H1 (cell line): ENCODE data around the gene RILPL1. TPM values are rescaled to one million over a fixed set of nuclear protein-coding genes. Genes with fewer than 3 reads are reported as not detected.

ENCODE experiments used
- microRNA-seq, 2 experiments: library from miRNA; unstranded; fragments of <30 nt; microRNA quantifications; one replicate each; pipeline versions ENCODE4 to v1.2.0, GENCODE V29; 2016 to 2020; ENCODE audit warnings: borderline microRNAs expressed in 2 of 2, borderline number of aligned reads in 2 of 2, borderline replicate concordance in 1 of 2
- polyA plus RNA-seq, 7 experiments: library from polyadenylated mRNA; depleted of rRNA in 3 of 7; stranded (reverse) in 5 of 7; unstranded in 2 of 7; fragments of >200 nt in 5 of 7; fragments of 200-250 nt in 2 of 7; gene quantifications; 1 replicate in 5 of 7; 2 replicates in 1 of 7; 4 replicates in 1 of 7; pipeline versions ENCODE4 v1.2.1 to v1.2.3, GENCODE V29; 2011 to 2013; ENCODE audit warnings: missing spikeins in 2 of 7, mixed read lengths in 2 of 7
- small RNA-seq: library from polyadenylated mRNA; stranded (forward); fragments of <200 nt; extraction: miRNeasy Mini kit (QIAGEN cat#:217004); gene quantifications from one replicate; pipeline ENCODE3, GENCODE V24; 2013; ENCODE audit not compliant: insufficient read depth
- total RNA-seq: library from RNA; stranded (reverse); fragmentation: NEBNext Ultra II Directional; extraction: Animal tissue kit (Norgen Biotek cat#: 25700); gene quantifications from 2 replicates; pipeline ENCODE4 v1.2.1, GENCODE V29; 2021

RILPL1 gene
- total and polyA plus RNA-seq, 2 of the 8 experiments (the other 6 are each of a cell fraction or from before 2014, with no cell fraction given) = 6.7 to 9.4 TPM

Small RNAs within 50 kb of the gene (microRNA-seq; reads per million reads assigned to microRNA genes)
- gene MIR3908 = 0 reads per million in 2 experiments

Small RNAs within 50 kb of the gene (small RNA-seq; reads per million reads assigned to genes)
- not detected for gene AC145423.2
- gene MIR3908 = 0.69 reads per million

Other genes starting within 250 kb of the RILPL1 start
- gene SBNO1, start 168.9 kb downstream of the RILPL1 start, total RNA-seq = 53.6 and 57.7 TPM in 2 replicates
- gene SBNO1, start 168.9 kb downstream of the RILPL1 start, polyA plus RNA-seq (2011; rRNA removed) = 4.3 and 6.7 TPM in 2 replicates
- gene KMT5A, start 149.6 kb downstream of the RILPL1 start, total RNA-seq = 14.7 and 17.2 TPM in 2 replicates
- gene KMT5A, start 149.6 kb downstream of the RILPL1 start, polyA plus RNA-seq (2011; rRNA removed) = 7.0 and 8.1 TPM in 2 replicates
- 1.1 and 1.4 TPM in 2 replicates for gene RILPL2, start 97.0 kb downstream of the RILPL1 start, total RNA-seq
- 0.77 and 0.91 TPM in 2 replicates for gene RILPL2, start 97.0 kb downstream of the RILPL1 start, polyA plus RNA-seq (2011; rRNA removed)
- gene SNRNP35, start 75.6 kb downstream of the RILPL1 start, total RNA-seq = 15.3 and 16.9 TPM in 2 replicates
- gene SNRNP35, start 75.6 kb downstream of the RILPL1 start, polyA plus RNA-seq (2011; rRNA removed) = 8.0 and 8.4 TPM in 2 replicates
- gene TMED2, start 50.8 kb upstream of the RILPL1 start, total RNA-seq = 227 and 235 TPM in 2 replicates
- 57.1 and 122 TPM in 2 replicates for gene TMED2, start 50.8 kb upstream of the RILPL1 start, polyA plus RNA-seq (2011; rRNA removed)
- 35.1 and 37.7 TPM in 2 replicates for gene DDX55, start 68.4 kb upstream of the RILPL1 start, total RNA-seq
- 25.8 and 42.1 TPM in 2 replicates for gene DDX55, start 68.4 kb upstream of the RILPL1 start, polyA plus RNA-seq (2011; rRNA removed)
- 48.3 and 49.9 TPM in 2 replicates for gene EIF2B1, start 100.0 kb upstream of the RILPL1 start, total RNA-seq
- gene EIF2B1, start 100.0 kb upstream of the RILPL1 start, polyA plus RNA-seq (2011; rRNA removed) = 21.8 and 24.9 TPM in 2 replicates
- gene GTF2H3, start 100.1 kb upstream of the RILPL1 start, total RNA-seq = 32.1 and 35.8 TPM in 2 replicates
- gene GTF2H3, start 100.1 kb upstream of the RILPL1 start, polyA plus RNA-seq (2011; rRNA removed) = 15.0 and 21.0 TPM in 2 replicates
- 7.2 and 8.4 TPM in 2 replicates for gene TCTN2, start 137.4 kb upstream of the RILPL1 start, total RNA-seq
- 7.5 and 7.8 TPM in 2 replicates for gene TCTN2, start 137.4 kb upstream of the RILPL1 start, polyA plus RNA-seq (2011; rRNA removed)
- gene ATP6V0A2, start 178.6 kb upstream of the RILPL1 start, total RNA-seq = 62.4 and 63.3 TPM in 2 replicates
- 45.5 and 48.2 TPM in 2 replicates for gene ATP6V0A2, start 178.6 kb upstream of the RILPL1 start, polyA plus RNA-seq (2011; rRNA removed)
- gene DNAH10, start 228.6 kb upstream of the RILPL1 start, total RNA-seq = 0.24 and 0.27 TPM in 2 replicates
- gene DNAH10, start 228.6 kb upstream of the RILPL1 start, polyA plus RNA-seq (2011; rRNA removed) = 0.02 and 0.09 TPM in 2 replicates